MM.1S (cell line): Measurements from ENCODE around the gene CYB5R2.

Source experiments
- DNase-seq: peaks from one replicate; pipeline ENCODE4 v3.0.0-alpha.2; 2015
- H2AFZ ChIP-seq: fragments of 300-600 bp; sonication (generic); 2 replicates; pipeline ENCODE4 v1.6.0; 2016; ENCODE audit warnings: antibody characterized with exemption, low read length
- H3F3A ChIP-seq: fragments of 300-600 bp; sonication (generic); 2 replicates; pipeline ENCODE4 v1.6.1; 2016; ENCODE audit warnings: mild to moderate bottlenecking, antibody characterized with exemption, low read length, moderate library complexity, mixed read lengths; ENCODE audit not compliant: insufficient read depth
- H3K27ac ChIP-seq: fragments of 300-600 bp; sonication (generic); 2 replicates; pipeline ENCODE4 v1.5.1; 2016; ENCODE audit warnings: mild to moderate bottlenecking, low read length
- H3K27me3 ChIP-seq: fragments of 300-600 bp; sonication (generic); replicated peaks from 2 replicates; pipeline ENCODE4 v1.6.0; 2016; ENCODE audit warnings: low read length; ENCODE audit not compliant: insufficient read depth
- H3K36me3 ChIP-seq: fragments of 300-600 bp; sonication (generic); replicated peaks from 2 replicates; pipeline ENCODE4 v1.6.1; 2016; ENCODE audit warnings: mild to moderate bottlenecking, low read length, mixed read lengths; ENCODE audit not compliant: insufficient read depth
- H3K4me1 ChIP-seq: fragments of 300-600 bp; sonication (generic); 2 replicates; pipeline ENCODE4 v1.6.1; 2016; ENCODE audit warnings: low read length, mixed read lengths
- H3K4me2 ChIP-seq: fragments of 300-600 bp; sonication (generic); 2 replicates; pipeline ENCODE4 v1.6.0; 2016; ENCODE audit warnings: low read depth, low read length
- H3K4me3 ChIP-seq: fragments of 300-600 bp; sonication (generic); 2 replicates; pipeline ENCODE4 v1.5.1; 2016; ENCODE audit warnings: low read length, mixed read lengths
- H3K79me2 ChIP-seq: fragments of 300-600 bp; sonication (generic); 2 replicates; pipeline ENCODE4 v1.6.1; 2016; ENCODE audit warnings: mixed run types, low read length, mixed read lengths
- H3K9ac ChIP-seq: fragments of 300-600 bp; sonication (generic); 2 replicates; pipeline ENCODE4 v1.6.1; 2016; ENCODE audit warnings: low read length, mixed read lengths
- H3K9me2 ChIP-seq: fragments of 300-600 bp; sonication (generic); replicated peaks from 2 replicates; pipeline ENCODE4 v1.6.1; 2016; ENCODE audit warnings: mild to moderate bottlenecking, low read length, mixed read lengths; ENCODE audit not compliant: insufficient read depth
- H3K9me3 ChIP-seq: fragments of 300-600 bp; sonication (generic); replicated peaks from 2 replicates; pipeline ENCODE4 v1.6.1; 2016; ENCODE audit warnings: mild to moderate bottlenecking, low read length, mixed read lengths; ENCODE audit not compliant: insufficient read depth
- H4K20me1 ChIP-seq: fragments of 300-600 bp; sonication (generic); 2 replicates; pipeline ENCODE4 v1.6.1; 2016; ENCODE audit warnings: mild to moderate bottlenecking, low read length, moderate library complexity, mixed read lengths; ENCODE audit not compliant: insufficient read depth
- CTCF ChIP-seq: fragments of 300-600 bp; sonication (generic); IDR thresholded peaks from 2 replicates; pipeline ENCODE4 v1.5.1; 2016; ENCODE audit warnings: antibody characterized with exemption, low read length, mixed read lengths
- EZH2 ChIP-seq: fragments of 300-600 bp; sonication (generic); optimal IDR thresholded peaks from 2 replicates; pipeline ENCODE3; 2017; ENCODE audit warnings: low read depth, mild to moderate bottlenecking, antibody characterized with exemption, low read length, mixed read lengths
- EZH2phosphoT487 ChIP-seq: fragments of 300-600 bp; sonication (generic); IDR thresholded peaks from 2 replicates; pipeline ENCODE4 v1.6.1; 2018; ENCODE audit warnings: antibody characterized with exemption, low read length

Gene CYB5R2

GRCh38 chr11:7654195-7654705 lies 19.1 kb downstream of the CYB5R2 start:
- Histone ChIP-seq H3K9ac (no peak overlapping the region), H2AFZ (no peak overlapping the region), H3K9me2 (no peaks in the 10 kb centered on the region), H3K9me3 (no peaks in the 10 kb centered on the region), H3K36me3 (no peaks in the 10 kb centered on the region), H3K27me3 (no peaks in the 10 kb centered on the region), H4K20me1 (no peaks in the 10 kb centered on the region), H3K4me2 (no peak overlapping the region), H3K79me2 (no peaks in the 10 kb centered on the region), H3K4me3 (no peak overlapping the region), H3K4me1 (no peaks in the 10 kb centered on the region), H3F3A (no peaks in the 10 kb centered on the region), H3K27ac (no peak overlapping the region)
- TF ChIP-seq EZH2phosphoT487 (no peak), CTCF (no peak), EZH2 (no peak)
- no peak for DNase-seq

- Histone ChIP-seq H3K27me3 (no peaks in the 10 kb centered on the region), H2AFZ (no peak overlapping the region), H3K27ac (no peak overlapping the region), H3K4me1 (no peaks in the 10 kb centered on the region), H3F3A (no peaks in the 10 kb centered on the region), H3K9me2 (no peaks in the 10 kb centered on the region), H4K20me1 (no peaks in the 10 kb centered on the region), H3K9me3 (no peaks in the 10 kb centered on the region), H3K36me3 (no peaks in the 10 kb centered on the region), H3K4me2 (no peak overlapping the region), H3K4me3 (no peak overlapping the region), H3K9ac (no peak overlapping the region), H3K79me2 (no peaks in the 10 kb centered on the region)
- TF ChIP-seq EZH2, result no peak
- DNase-seq, result no peak
These were observed 21.6 kb downstream of the CYB5R2 start for GRCh38 chr11:7651700-7652099.

- no peak overlapping the region for H2AFZ ChIP-seq
- H3K36me3 ChIP-seq, result no peaks in the 10 kb centered on the region
- H3K9me2 ChIP-seq, result no peaks in the 10 kb centered on the region
- no peaks in the 10 kb centered on the region for H3K79me2 ChIP-seq
- no peak overlapping the region for H3K9ac ChIP-seq
- no peaks in the 10 kb centered on the region for H3K27me3 ChIP-seq
- no peak overlapping the region for H3K27ac ChIP-seq
- no peak for TF ChIP-seq CTCF
- no peak for TF ChIP-seq EZH2phosphoT487
- TF ChIP-seq EZH2, result no peak
- no peak overlapping the region for H3K4me2 ChIP-seq
- H3K9me3 ChIP-seq, result no peaks in the 10 kb centered on the region
- no peak overlapping the region for H3K4me3 ChIP-seq
- no peaks in the 10 kb centered on the region for H4K20me1 ChIP-seq
- no peak for DNase-seq
- H3F3A ChIP-seq, result no peaks in the 10 kb centered on the region
- H3K4me1 ChIP-seq, result no peaks in the 10 kb centered on the region
These were observed 22.2 kb downstream of the CYB5R2 start for GRCh38 chr11:7651140-7651551.

GRCh38 chr11:7648264-7648663 lies 25.0 kb downstream of the CYB5R2 start:
- no peaks in the 10 kb centered on the region for H3F3A ChIP-seq
- DNase-seq, result no peak
- H3K4me1 ChIP-seq, result no peaks in the 10 kb centered on the region
- no peaks in the 10 kb centered on the region for H3K36me3 ChIP-seq
- H3K79me2 ChIP-seq, result no peaks in the 10 kb centered on the region
- no peak overlapping the region for H3K4me3 ChIP-seq
- H2AFZ ChIP-seq, result no peak overlapping the region
- H3K27me3 ChIP-seq, result no peaks in the 10 kb centered on the region
- H3K4me2 ChIP-seq, result no peak overlapping the region
- H3K9me3 ChIP-seq, result no peaks in the 10 kb centered on the region
- H4K20me1 ChIP-seq, result no peaks in the 10 kb centered on the region
- TF ChIP-seq EZH2 (no peak), CTCF (no peak), EZH2phosphoT487 (no peak)
- H3K9ac ChIP-seq, result no peak overlapping the region
- H3K9me2 ChIP-seq, result no peaks in the 10 kb centered on the region
- no peak overlapping the region for H3K27ac ChIP-seq
